ENCODE results near the gene BORCS5. TPM values are rescaled to one million over a fixed set of nuclear protein-coding genes. Genes with fewer than 3 reads are reported as not detected.
A peak's percentile ranks its signal among the peaks of the same experiment; 100 is the strongest.

Gene BORCS5
- total and polyA plus RNA-seq, 2 donors (not counting 1 experiment from before 2014, with no cell fraction given): 11.9 to 46.2 TPM

GRCh38 chr12:12349711-12350665 lies 6.9 kb upstream of the BORCS5 start, which contains the start of gene MANSC1:
Gene MANSC1 (minus strand): TSS chr12:12350242. CDS start chr12:12343314, 6,928 bp downstream.
- H3K27ac Mint-ChIP-seq: peak within 1 kb of the TSS; percentile 27
- peak within 1 kb of the TSS; percentile 81 for H3K4me2 ChIP-seq (replicated peaks; ENCODE audit: low read depth, low read length, poor library complexity, severe bottlenecking)
- WGBS (ENCODE audit: insufficient coverage): 1% methylated on average over 65 of the region's 68 CpGs
- peaks cover 5% of the 10 kb centered on the region for H3K27me3 Mint-ChIP-seq
- H3K9me3 Mint-ChIP-seq (ENCODE audit: insufficient read depth): no peaks in the 10 kb centered on the region
- H3K9me3 ChIP-seq (ENCODE audit: control extremely low read depth in 1 of 3, control insufficient read depth in 2 of 3, insufficient read depth in 1 of 3, low read length in 2 of 3): no peaks in the 10 kb centered on the region
- H2AFZ ChIP-seq (ENCODE audit: insufficient read depth, low read depth, low read length, poor library complexity, severe bottlenecking): peak within 1 kb of the TSS; percentile 83
- peak within 1 kb of the TSS; percentile 83 for H3K4me3 Mint-ChIP-seq
- no peaks in the 10 kb centered on the region for H3K36me3 ChIP-seq (replicated peaks in 1 of 2; ENCODE audit: control extremely low read depth in 1 of 2, control insufficient read depth in 1 of 2, extremely low read depth in 1 of 2, insufficient read depth in 2 of 2, low read length in 1 of 2)
- peak within 1 kb of the TSS; percentile 68 for H3K9ac ChIP-seq (ENCODE audit: low read length)
- H3K4me1 ChIP-seq (ENCODE audit: control insufficient read depth in 2 of 2, insufficient read depth in 2 of 2, low read length in 2 of 2): peaks cover 11 to 16% of the 10 kb centered on the region in 2 donors
- no peaks in the 10 kb centered on the region for H4K20me1 ChIP-seq (ENCODE audit: control insufficient read depth, insufficient read depth, low read length, poor library complexity, severe bottlenecking)
- peak; percentile 70 for TF ChIP-seq CTCF (IDR thresholded peaks at IDR 0.05)
- TF ChIP-seq EZH2 (IDR thresholded peaks at IDR 0.05; ENCODE audit: borderline replicate concordance, insufficient read depth, low read depth, low read length, poor library complexity, severe bottlenecking): no peak
- intact Hi-C loops (cut with micrococcal nuclease): loop anchor here (10.0 kb wide), 2 partner anchors 515 to 615 kb away; no protein-coding TSS in a partner anchor
- peak within 1 kb of the TSS; percentile 54 to 67 (median 66) for H3K4me3 ChIP-seq (ENCODE audit: control extremely low read depth in 1 of 5, extremely low read depth in 1 of 5, insufficient read depth in 1 of 5, low read depth in 2 of 5, low read length in 4 of 5)
- H3K79me2 ChIP-seq (ENCODE audit: control insufficient read depth, insufficient read depth, low read length): no peaks in the 10 kb centered on the region
- peak; percentile 68 for DNase-seq
- no peaks in the 10 kb centered on the region for H3K27me3 ChIP-seq (replicated peaks in 1 of 4; ENCODE audit: control extremely low read depth in 1 of 4, control insufficient read depth in 3 of 4, insufficient read depth in 4 of 4, low read length in 3 of 4)
- peaks cover 16% of the 10 kb centered on the region for H3K4me1 Mint-ChIP-seq
- ChIA-PET POLR2A (no interaction called here), CTCF (interaction anchor here (0.8 to 1.4 kb wide), 4 partner anchors 16 to 27 kb away, joined by 3 to 5 read pairs (median 4); no protein-coding TSS in a partner anchor)
- peak; percentile 85 for ATAC-seq (ENCODE audit: low read depth)
- no peak within 1 kb of the TSS for H3K27ac ChIP-seq (ENCODE audit: low read length in 2 of 2)
